Muscle layer of colon (tissue), 2 donors: ENCODE data around the gene KRTAP10-7.
"Not testable (repeated sequence)": the region's sequence is repeated elsewhere in the genome, so short reads cannot be mapped to it uniquely, and the experiment has no call there.

ENCODE experiments used
- H3K27ac ChIP-seq: one replicate; pipeline ENCODE4 v1.7.0; 2013; ENCODE audit warnings: low read depth, mild to moderate bottlenecking, low read length, moderate library complexity
- H3K27me3 ChIP-seq, 2 donors: one replicate each; pipeline ENCODE4 v1.7.0; 2013; ENCODE audit warnings: low read length in 2 of 2, mild to moderate bottlenecking in 2 of 2; ENCODE audit not compliant: insufficient read depth in 2 of 2, control insufficient read depth in 1 of 2
- H3K36me3 ChIP-seq: one replicate; pipeline ENCODE4 v1.7.0; 2013; ENCODE audit warnings: mild to moderate bottlenecking, low read length; ENCODE audit not compliant: insufficient read depth
- H3K4me1 ChIP-seq: one replicate; pipeline ENCODE4 v1.7.0; 2013; ENCODE audit warnings: mild to moderate bottlenecking, low read length; ENCODE audit not compliant: insufficient read depth
- H3K4me3 ChIP-seq, 2 donors: one replicate each; pipeline ENCODE4 v1.7.0; 2013; ENCODE audit warnings: low read length in 2 of 2, low read depth in 1 of 2, mild to moderate bottlenecking in 1 of 2, moderate library complexity in 1 of 2
- H3K9ac ChIP-seq: one replicate; pipeline ENCODE4 v1.7.0; 2013; ENCODE audit warnings: low read length
- H3K9me3 ChIP-seq: one replicate; pipeline ENCODE4 v1.7.0; 2013; ENCODE audit warnings: mild to moderate bottlenecking, low read length
- donor health status: abdominal sarcoma.
- donor health status: Adenocarcinoma of cecum.

KRTAP10-7 gene

GRCh38 chr21:44583089-44583799, 17.2 kb upstream of the KRTAP10-7 start:
- no peak overlapping the region for H3K4me3 ChIP-seq
- H3K27me3 ChIP-seq: peaks cover 0 to 15% of the 10 kb centered on the region in 2 donors
- no peaks in the 10 kb centered on the region for H3K4me1 ChIP-seq
- no peaks in the 10 kb centered on the region for H3K36me3 ChIP-seq
- H3K9me3 ChIP-seq: peaks cover 7% of the 10 kb centered on the region
- no peak overlapping the region for H3K9ac ChIP-seq
- H3K27ac ChIP-seq: no peak overlapping the region

- H3K4me3 ChIP-seq: no peak overlapping the region
- no peaks in the 10 kb centered on the region for H3K36me3 ChIP-seq
- peaks cover 0 to 15% of the 10 kb centered on the region in 2 donors for H3K27me3 ChIP-seq
- H3K27ac ChIP-seq: no peak overlapping the region
- H3K9ac ChIP-seq: no peak overlapping the region
- peaks cover 7% of the 10 kb centered on the region for H3K9me3 ChIP-seq
- no peaks in the 10 kb centered on the region for H3K4me1 ChIP-seq
Measured at GRCh38 chr21:44583800-44584147, 16.6 kb upstream of the KRTAP10-7 start.

GRCh38 chr21:44585892-44586291, 14.5 kb upstream of the KRTAP10-7 start:
- peaks cover 0 to 24% of the 10 kb centered on the region in 2 donors for H3K27me3 ChIP-seq

GRCh38 chr21:44589094-44589493, 11.3 kb upstream of the KRTAP10-7 start:
- H3K36me3 ChIP-seq: no peaks in the 10 kb centered on the region
- H3K27me3 ChIP-seq: peaks cover 0 to 37% of the 10 kb centered on the region in 2 donors
- H3K4me1 ChIP-seq: no peaks in the 10 kb centered on the region
- H3K27ac ChIP-seq: no peak overlapping the region
- no peak overlapping the region for H3K4me3 ChIP-seq
- H3K9ac ChIP-seq: no peak overlapping the region
- no peaks in the 10 kb centered on the region for H3K9me3 ChIP-seq

More at GRCh38 chr21:44585892-44586291, 14.5 kb upstream of the KRTAP10-7 start:
- no peaks in the 10 kb centered on the region for H3K36me3 ChIP-seq
- H3K9ac ChIP-seq: no peak overlapping the region
- peaks cover 7% of the 10 kb centered on the region for H3K9me3 ChIP-seq
- no peak overlapping the region for H3K27ac ChIP-seq
- H3K4me1 ChIP-seq: no peaks in the 10 kb centered on the region
- no peak overlapping the region for H3K4me3 ChIP-seq

- Histone ChIP-seq H3K27ac (no peak overlapping the region), H3K4me1 (no peaks in the 10 kb centered on the region), H3K36me3 (no peaks in the 10 kb centered on the region), H3K4me3 (no peak overlapping the region), H3K27me3 (peaks cover 0 to 37% of the 10 kb centered on the region in 2 donors), H3K9ac (no peak overlapping the region), H3K9me3 (no peaks in the 10 kb centered on the region)
Measured at GRCh38 chr21:44589586-44590305, 10.7 kb upstream of the KRTAP10-7 start.

- no peak overlapping the region for H3K4me3 ChIP-seq
- no peak overlapping the region for H3K9ac ChIP-seq
- H3K27me3 ChIP-seq: peaks cover 0 to 36% of the 10 kb centered on the region in 2 donors
- no peaks in the 10 kb centered on the region for H3K4me1 ChIP-seq
- H3K36me3 ChIP-seq: no peaks in the 10 kb centered on the region
- H3K9me3 ChIP-seq: no peaks in the 10 kb centered on the region
- H3K27ac ChIP-seq: no peak overlapping the region
Measured at GRCh38 chr21:44590311-44590721, 10.1 kb upstream of the KRTAP10-7 start.

- H3K9me3 ChIP-seq, H3K4me3 ChIP-seq, H3K36me3 ChIP-seq, H3K4me1 ChIP-seq, H3K9ac ChIP-seq, H3K27ac ChIP-seq: not testable (repeated sequence)
- H3K27me3 ChIP-seq: peaks cover 0 to 29% of the 10 kb centered on the region in 2 donors
Measured at GRCh38 chr21:44590897-44591800, 9.2 kb upstream of the KRTAP10-7 start.

- not testable (repeated sequence) for H3K36me3 ChIP-seq, H3K4me3 ChIP-seq, H3K9ac ChIP-seq, H3K27ac ChIP-seq, H3K4me1 ChIP-seq, H3K9me3 ChIP-seq
- H3K27me3 ChIP-seq: peaks cover 0 to 29% of the 10 kb centered on the region in 2 donors
Measured at GRCh38 chr21:44591801-44592130, 8.6 kb upstream of the KRTAP10-7 start.

- no peaks in the 10 kb centered on the region for H3K4me1 ChIP-seq
- no peaks in the 10 kb centered on the region for H3K9me3 ChIP-seq
- no peak within 1 kb of the TSS for H3K4me3 ChIP-seq
- no peak within 1 kb of the TSS for H3K27ac ChIP-seq
- H3K36me3 ChIP-seq: no peaks in the 10 kb centered on the region
- no peak within 1 kb of the TSS for H3K9ac ChIP-seq
- H3K27me3 ChIP-seq: peaks cover 0 to 29% of the 10 kb centered on the region in 2 donors
Measured at GRCh38 chr21:44592446-44593311, 7.7 kb upstream of the KRTAP10-7 start, which contains the start of gene KRTAP10-6. Gene KRTAP10-6, minus strand, starts transcription at chr21:44592505. Its CDS starts 21 bp downstream, at chr21:44592484.

GRCh38 chr21:44593598-44594405, 6.6 kb upstream of the KRTAP10-7 start:
- Histone ChIP-seq H3K9me3 (no peaks in the 10 kb centered on the region), H3K4me1 (no peaks in the 10 kb centered on the region), H3K27me3 (peaks cover 0 to 29% of the 10 kb centered on the region in 2 donors), H3K4me3 (no peak overlapping the region), H3K9ac (no peak overlapping the region), H3K27ac (no peak overlapping the region), H3K36me3 (no peaks in the 10 kb centered on the region)
